HG03565 (cell line): ENCODE measurements around the gene KLHL35.

Experiments used
- ATAC-seq: cut with Tn5 transposase; IDR thresholded peaks from one replicate; pipeline ENCODE4 v1.9.1; 2021; ENCODE audit warnings: mild to moderate bottlenecking, moderate library complexity; ENCODE audit not compliant: unreplicated experiment

The KLHL35 gene

GRCh38 chr11:75469785-75470405, 36.9 kb upstream of the KLHL35 start:
- ATAC-seq, result no peak

DNA sequence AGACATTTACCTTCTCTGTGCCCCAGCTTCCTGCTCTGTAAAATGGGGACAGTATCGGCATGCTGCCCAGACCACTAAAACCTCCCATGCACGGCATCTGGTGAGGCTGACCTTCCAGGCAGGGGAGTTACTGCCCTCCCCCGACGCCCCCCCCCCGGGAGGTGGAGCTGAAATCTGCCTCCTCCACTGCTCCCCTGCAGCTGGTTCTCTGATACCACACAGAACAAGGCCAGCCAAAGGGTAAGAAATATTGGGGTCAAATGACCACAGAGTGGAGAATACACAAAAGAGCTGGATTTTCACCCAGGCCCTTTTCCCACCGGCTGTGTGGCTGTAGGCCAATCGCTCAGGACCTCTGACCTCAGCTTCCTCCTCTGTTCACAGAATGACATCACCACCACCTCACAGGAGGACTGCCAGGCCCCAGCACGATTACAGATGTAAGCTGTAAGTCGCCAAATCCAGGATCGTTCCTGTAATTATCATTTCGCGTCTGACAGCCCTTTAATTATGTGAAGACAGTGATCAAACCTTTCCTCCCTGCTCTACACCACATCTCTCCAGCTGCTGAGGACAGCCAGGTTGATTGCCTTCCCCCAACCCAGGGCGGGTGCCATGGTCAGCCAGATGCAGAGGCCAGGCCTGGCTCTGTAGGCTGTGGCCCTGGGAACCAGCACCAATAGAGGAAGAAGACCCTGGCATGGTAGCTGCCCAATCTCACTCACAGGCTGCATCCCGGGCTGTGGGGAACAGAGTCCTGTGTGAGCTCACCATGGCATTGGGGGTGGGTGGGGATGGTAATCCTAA, 35.7 kb upstream of the KLHL35 start:
- ATAC-seq, result no peak

- no peak for ATAC-seq
These were observed 34.9 kb upstream of the KLHL35 start for GRCh38 chr11:75467881-75468280.

GRCh38 chr11:75467311-75467710, 34.3 kb upstream of the KLHL35 start:
- no peak for ATAC-seq

DNA sequence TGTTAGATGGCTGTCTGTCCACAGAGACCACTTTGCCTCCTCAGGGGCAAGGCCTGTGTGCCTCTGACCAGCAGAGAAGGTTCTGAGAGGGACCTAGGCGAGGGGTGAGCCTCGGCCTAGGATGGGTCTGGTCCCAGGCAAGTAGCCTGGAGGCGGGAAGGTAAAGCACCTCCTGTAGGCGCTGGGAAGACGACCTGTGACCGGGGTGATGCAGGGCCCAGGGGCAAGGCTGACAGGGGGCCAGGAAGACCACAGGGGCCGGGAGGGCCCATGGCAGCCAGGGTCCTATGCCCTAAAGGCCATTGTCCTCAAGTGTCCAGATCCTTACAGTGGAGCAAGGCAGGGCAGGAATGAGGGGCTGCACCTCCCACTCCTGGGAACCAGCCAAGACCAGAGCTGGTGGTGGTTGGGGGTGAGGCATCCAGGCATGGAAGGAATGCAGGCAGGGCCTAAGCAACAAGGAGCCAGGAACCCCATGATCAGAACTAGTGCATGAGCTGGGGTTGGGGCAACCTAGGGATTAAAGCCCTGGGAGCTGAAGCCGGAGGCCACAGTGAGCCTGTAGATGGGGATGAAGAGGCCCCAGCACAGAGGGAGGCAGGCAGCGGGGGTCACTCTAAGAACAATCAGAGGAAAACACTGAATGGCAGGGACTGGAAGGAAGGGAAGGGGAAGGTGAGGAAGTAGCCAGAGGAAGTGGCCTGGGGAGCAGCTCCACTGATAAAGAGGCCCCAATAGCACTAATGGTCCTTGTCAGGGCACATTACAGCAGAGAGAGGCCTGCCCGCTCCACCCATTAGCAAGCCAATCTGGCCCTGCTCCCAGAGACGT, 32.9 kb upstream of the KLHL35 start:
- ATAC-seq, result no peak

DNA sequence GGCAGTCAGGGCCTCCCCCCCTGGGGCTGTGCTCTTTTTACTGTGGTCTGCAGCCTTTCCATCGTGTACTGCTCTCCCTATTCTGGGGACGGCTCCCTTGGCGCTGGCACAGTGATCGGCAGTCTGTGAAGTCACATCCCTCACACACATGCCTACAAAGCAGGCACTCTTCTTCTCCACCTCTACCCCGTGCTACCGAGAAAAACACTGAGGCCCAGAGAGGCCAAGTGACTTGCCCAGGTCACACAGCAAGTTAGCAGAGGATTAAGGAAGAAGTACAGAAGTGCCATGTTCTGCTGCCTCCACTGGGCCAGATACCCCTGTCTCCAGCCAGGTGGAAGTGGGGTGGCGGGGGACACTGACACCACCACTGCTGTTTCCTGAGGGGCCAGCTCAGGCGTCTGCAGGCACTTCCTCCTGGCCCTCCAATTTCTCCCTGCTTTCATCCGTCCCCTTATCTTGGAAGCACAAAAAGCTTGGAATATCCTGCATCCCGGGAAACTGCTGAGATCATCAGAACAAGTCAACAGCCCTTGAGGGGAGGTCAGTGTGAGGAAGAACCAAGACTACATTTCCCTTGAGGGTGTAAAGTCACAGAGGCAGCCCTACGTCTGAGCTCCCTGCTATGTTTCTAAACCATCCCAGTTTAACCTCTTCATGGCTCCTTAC, 30.2 kb upstream of the KLHL35 start:
- no peak for ATAC-seq

DNA sequence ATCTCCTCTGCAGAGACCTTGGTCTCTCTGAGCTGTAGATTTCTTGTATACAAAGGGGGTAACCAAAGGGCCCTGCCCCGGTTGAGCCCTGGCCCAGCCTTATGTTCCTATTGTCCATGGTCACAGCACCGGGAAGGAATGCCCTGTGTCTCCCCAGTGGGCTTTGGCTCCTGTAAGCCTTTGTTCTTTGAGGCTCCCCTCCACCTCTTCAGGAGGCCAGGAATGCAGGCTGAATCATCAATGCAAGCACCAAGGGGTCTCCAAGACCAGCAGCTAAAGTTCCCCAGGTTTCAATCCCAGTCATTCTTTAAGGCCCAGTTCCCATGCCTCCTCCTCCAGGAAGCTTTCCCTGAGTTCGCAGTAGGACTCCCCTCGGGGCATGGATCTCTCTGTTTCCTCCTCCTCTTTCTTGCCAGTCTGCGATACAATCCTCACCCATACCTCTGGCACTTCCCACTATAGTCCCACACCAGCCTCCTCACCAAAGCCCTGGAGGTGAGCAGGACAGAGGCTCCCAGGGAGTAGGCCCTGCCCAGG, 29.2 kb upstream of the KLHL35 start:
- no peak for ATAC-seq

- ATAC-seq, result no peak
These were observed 28.1 kb upstream of the KLHL35 start for GRCh38 chr11:75461151-75461550.

- ATAC-seq, result no peak
These were observed 23.7 kb upstream of the KLHL35 start for GRCh38 chr11:75456596-75457183.

DNA sequence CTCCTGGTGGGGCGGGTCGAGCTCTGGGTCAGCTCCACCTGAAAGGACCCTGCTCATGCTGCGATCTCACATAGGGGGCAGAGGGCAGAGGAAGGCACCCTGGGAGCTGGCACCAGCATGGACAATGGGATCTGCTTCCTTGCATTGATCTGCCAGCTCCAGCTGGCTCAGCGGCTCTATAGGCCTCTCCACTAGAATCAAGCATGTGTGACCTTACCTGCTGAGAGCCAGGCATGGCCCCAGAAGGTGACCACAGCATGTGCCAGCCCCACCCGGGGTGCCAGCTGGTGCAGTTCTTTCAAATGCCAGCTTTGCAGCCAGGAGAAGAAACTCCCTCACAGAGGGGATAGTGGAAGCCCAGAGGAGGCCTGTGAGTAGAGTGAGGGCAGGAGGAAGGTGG, 22.0 kb upstream of the KLHL35 start:
- ATAC-seq, result no peak

GRCh38 chr11:75453916-75454655, 21.1 kb upstream of the KLHL35 start:
- ATAC-seq, result no peak

DNA sequence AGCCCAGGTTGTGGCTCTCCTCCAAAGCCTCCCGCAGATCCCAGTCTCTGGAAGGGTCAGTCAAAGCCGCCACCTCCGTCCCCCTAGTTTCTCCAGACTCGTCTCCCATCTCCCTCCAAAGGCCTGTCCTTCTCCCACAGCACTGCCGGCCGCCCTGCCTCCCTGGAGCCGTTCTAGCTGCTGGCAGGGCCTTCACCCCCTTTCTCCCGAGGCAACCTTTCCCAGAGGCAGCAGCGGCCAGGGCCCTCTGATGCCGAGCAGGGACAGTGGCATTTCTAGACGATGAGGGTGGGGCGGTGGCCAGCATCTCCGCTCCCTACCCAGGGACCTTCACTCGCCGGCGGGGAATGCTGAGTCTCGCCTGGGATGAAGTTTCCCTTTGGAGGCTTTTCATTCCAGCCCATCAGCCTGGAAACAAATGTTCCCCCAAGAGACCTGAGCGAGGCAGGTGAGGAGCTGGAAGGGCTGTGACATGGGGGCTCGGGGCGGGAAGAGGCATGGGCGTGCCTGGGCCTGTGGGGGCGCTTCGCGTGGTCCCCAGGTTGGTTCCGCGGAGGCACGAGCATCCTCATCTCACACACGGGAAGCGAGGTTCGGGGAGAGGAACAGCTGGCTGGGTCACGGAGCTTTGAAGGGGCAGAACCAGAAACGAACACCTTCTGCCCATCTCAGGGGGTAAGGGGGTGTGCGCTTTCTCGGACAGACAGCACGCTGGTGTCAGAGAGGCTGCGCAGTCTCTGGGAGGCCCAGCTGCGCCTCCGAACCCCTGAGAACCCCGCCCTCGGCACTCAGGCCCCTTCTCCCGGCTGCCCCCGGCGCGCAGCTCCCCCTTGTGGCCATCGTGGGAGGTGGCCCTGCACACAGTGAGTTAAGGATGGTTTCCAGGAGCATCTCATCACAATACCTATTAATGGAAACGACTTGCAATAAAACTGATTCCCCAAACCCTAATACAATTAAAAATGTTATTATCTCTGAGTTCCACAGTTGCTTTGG, 18.1 kb upstream of the KLHL35 start:
- no peak for ATAC-seq

- ATAC-seq, result no peak
These were observed 17.2 kb upstream of the KLHL35 start for GRCh38 chr11:75450236-75450635.

DNA sequence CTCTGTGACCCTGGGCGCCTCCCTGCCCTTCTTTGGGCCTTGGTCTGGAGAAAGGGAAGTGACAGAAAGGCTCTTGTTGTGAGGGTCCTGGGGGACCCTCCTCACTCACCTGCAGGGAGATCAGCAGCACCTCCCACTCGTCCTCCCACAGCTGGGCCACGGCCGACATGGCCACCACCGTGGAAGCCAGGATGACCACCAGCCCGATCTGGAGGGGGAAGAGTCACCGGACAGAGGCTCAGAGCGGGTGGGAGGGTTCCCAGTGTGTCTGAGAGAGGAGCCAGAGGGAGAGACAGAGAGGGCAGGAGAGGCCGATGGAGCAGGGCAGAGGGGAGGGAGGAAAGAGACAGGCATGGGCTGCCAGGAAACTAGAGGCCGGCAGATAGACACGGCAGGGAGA, 16.8 kb upstream of the KLHL35 start:
- ATAC-seq, result no peak

DNA sequence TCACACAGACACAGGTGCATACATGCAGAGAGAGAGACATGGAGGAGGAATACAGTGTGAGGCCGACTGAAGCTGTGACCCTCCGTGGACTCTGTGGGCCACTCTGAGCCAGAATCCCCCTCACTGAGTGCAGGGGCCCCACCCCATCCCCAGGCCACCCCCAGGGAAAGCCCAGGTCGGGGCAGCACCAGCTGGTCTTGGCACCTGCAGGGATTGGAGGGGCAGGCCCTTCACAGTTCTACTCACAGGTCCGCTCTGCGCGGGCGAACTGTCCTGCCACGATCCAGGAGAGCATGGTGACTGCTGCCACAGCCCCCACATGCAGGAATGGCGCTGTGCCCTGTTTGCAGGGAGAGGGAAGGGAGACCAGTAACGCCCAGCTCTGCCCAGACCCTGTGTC, 16.3 kb upstream of the KLHL35 start:
- ATAC-seq, result no peak

GRCh38 chr11:75447415-75447814, 14.4 kb upstream of the KLHL35 start:
- no peak for ATAC-seq

DNA sequence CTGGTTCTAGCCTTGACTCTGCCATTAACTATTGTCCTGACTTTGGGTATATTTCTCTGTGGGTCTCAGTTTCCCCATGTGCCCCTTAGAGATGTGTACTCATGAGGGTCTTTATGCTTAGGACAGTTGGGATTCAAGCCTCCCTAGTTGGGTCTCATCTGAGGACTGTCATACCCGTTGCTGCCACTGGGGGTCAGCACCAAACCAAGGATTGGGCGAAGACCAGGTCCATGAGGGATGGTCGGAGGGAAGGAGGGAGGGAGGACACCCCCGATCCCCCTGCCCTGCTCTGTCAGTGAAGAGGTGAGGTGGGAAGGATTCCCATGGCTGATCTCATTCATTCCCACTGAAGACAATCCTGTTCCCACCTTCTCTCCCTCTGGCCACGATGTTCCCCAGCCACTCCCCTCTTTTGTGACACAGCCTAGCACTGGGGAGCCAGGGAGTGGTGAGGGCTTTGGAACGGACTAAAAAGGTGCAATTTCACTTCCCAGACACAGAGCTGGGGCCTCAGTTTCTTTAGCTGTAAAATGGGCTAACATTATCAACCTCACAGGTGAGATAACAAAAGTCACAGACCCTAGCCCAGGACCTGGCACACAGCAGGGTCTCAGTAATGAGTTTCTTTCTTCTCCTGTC, 12.4 kb upstream of the KLHL35 start:
- ATAC-seq, result no peak

DNA sequence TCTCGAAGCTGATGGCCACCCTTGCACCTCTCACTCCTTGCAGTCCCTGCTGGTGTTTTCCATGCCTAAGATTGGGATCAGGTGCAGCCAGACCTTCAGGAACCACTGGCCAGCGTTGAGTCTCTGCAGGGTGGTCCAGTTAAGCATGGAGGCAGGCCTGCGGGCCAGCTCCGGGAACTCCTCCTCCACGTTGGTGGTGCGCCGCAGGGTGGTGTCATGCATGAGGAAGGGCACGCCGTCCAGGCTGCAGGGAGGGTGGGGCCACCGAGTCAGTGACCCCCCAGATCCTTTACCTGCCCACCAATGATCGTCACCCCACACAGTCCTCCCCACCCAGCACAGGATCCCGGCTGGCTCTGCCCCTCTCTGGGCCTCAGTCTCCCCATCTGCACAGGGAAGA, 10.0 kb upstream of the KLHL35 start:
- no peak for ATAC-seq
